GM12872 (cell line): ENCODE measurements around the gene TRIM28.

Experiments used
- CTCF ChIP-seq: IDR thresholded peaks from 3 replicates; pipeline ENCODE4 v1.5.1; 2011; ENCODE audit warnings: low read depth, mild to moderate bottlenecking, low read length, moderate library complexity; ENCODE audit not compliant: insufficient read depth

Gene TRIM28

GRCh38 chr19:58510084-58510862 is 33.6 kb upstream of the TRIM28 start:
- TF ChIP-seq CTCF = no peak

GRCh38 chr19:58511353-58512208 is 32.3 kb upstream of the TRIM28 start, which contains the start of gene SLC27A5:
Gene SLC27A5 (minus strand): TSS chr19:58511992. CDS start chr19:58511955, 37 bp downstream.
- TF ChIP-seq CTCF = no peak

GRCh38 chr19:58513213-58513693 is 30.6 kb upstream of the TRIM28 start:
- no peak for TF ChIP-seq CTCF

GRCh38 chr19:58513694-58514563 is 29.9 kb upstream of the TRIM28 start:
- TF ChIP-seq CTCF = peak; percentile 80

- no peak for TF ChIP-seq CTCF
Observed at GRCh38 chr19:58514564-58515022, 29.3 kb upstream of the TRIM28 start.

GRCh38 chr19:58515259-58515658 is 28.6 kb upstream of the TRIM28 start:
- TF ChIP-seq CTCF = no peak
